ENCODE measurements around the gene KRT75.

The KRT75 gene

GRCh38 chr12:52444647-52445595 is 10.8 kb upstream of the KRT75 start:
- Mint-ChIP-seq H3K27me3 (peaks cover 54% of the 10 kb centered on the region), H3K4me1 (no peaks in the 10 kb centered on the region), H3K27ac (no peak overlapping the region), H3K4me3 (no peak overlapping the region), H3K9me3 (no peaks in the 10 kb centered on the region)
- DNase-seq, result no peak
- no peak for ATAC-seq

GRCh38 chr12:52443966-52444365 is 9.8 kb upstream of the KRT75 start:
- no peak for ATAC-seq
- peaks cover 53% of the 10 kb centered on the region for H3K27me3 Mint-ChIP-seq
- no peak overlapping the region for H3K27ac Mint-ChIP-seq
- DNase-seq, result no peak
- H3K9me3 Mint-ChIP-seq, result no peaks in the 10 kb centered on the region
- no peak overlapping the region for H3K4me3 Mint-ChIP-seq
- no peaks in the 10 kb centered on the region for H3K4me1 Mint-ChIP-seq

- peaks cover 43% of the 10 kb centered on the region for H3K27me3 Mint-ChIP-seq
- DNase-seq (no peak), ATAC-seq (no peak)
- no peak overlapping the region for H3K4me3 Mint-ChIP-seq
- H3K27ac Mint-ChIP-seq, result no peak overlapping the region
- no peaks in the 10 kb centered on the region for H3K9me3 Mint-ChIP-seq
- no peaks in the 10 kb centered on the region for H3K4me1 Mint-ChIP-seq
Measured at GRCh38 chr12:52442600-52443061, 8.5 kb upstream of the KRT75 start.

- no peaks in the 10 kb centered on the region for H3K4me1 Mint-ChIP-seq
- H3K9me3 Mint-ChIP-seq, result no peaks in the 10 kb centered on the region
- H3K27me3 Mint-ChIP-seq, result peaks cover 40% of the 10 kb centered on the region
- no peak for ATAC-seq
- H3K4me3 Mint-ChIP-seq, result no peak overlapping the region
- H3K27ac Mint-ChIP-seq, result no peak overlapping the region
- DNase-seq, result no peak
Measured at GRCh38 chr12:52441320-52441911, 7.2 kb upstream of the KRT75 start.

GRCh38 chr12:52440821-52441319 is 6.7 kb upstream of the KRT75 start:
- ATAC-seq, result no peak
- Mint-ChIP-seq H3K4me3 (no peak overlapping the region), H3K4me1 (no peaks in the 10 kb centered on the region), H3K27ac (no peak overlapping the region), H3K9me3 (no peaks in the 10 kb centered on the region), H3K27me3 (peaks cover 35% of the 10 kb centered on the region)
- DNase-seq, result no peak

- no peak for ATAC-seq
- H3K27me3 Mint-ChIP-seq, result peaks cover 34% of the 10 kb centered on the region
- H3K27ac Mint-ChIP-seq, result no peak overlapping the region
- H3K4me3 Mint-ChIP-seq, result no peak overlapping the region
- H3K9me3 Mint-ChIP-seq, result no peaks in the 10 kb centered on the region
- DNase-seq, result no peak
- H3K4me1 Mint-ChIP-seq, result no peaks in the 10 kb centered on the region
Measured at GRCh38 chr12:52439845-52440244, 5.7 kb upstream of the KRT75 start.

GRCh38 chr12:52439420-52439819 is 5.2 kb upstream of the KRT75 start:
- Mint-ChIP-seq H3K27me3 (peaks cover 34% of the 10 kb centered on the region), H3K4me3 (no peak overlapping the region), H3K4me1 (no peaks in the 10 kb centered on the region), H3K27ac (no peak overlapping the region), H3K9me3 (no peaks in the 10 kb centered on the region)
- no peak for ATAC-seq
- no peak for DNase-seq

- no peaks in the 10 kb centered on the region for H3K9me3 Mint-ChIP-seq
- DNase-seq, result no peak
- ATAC-seq, result no peak
- peaks cover 34% of the 10 kb centered on the region for H3K27me3 Mint-ChIP-seq
- no peaks in the 10 kb centered on the region for H3K4me1 Mint-ChIP-seq
- no peak overlapping the region for H3K27ac Mint-ChIP-seq
- no peak overlapping the region for H3K4me3 Mint-ChIP-seq
Measured at GRCh38 chr12:52438305-52439301, 4.4 kb upstream of the KRT75 start.

GRCh38 chr12:52437508-52437907 is 3.3 kb upstream of the KRT75 start:
- DNase-seq, result no peak
- Mint-ChIP-seq H3K27ac (no peak overlapping the region), H3K4me1 (no peaks in the 10 kb centered on the region), H3K9me3 (no peaks in the 10 kb centered on the region), H3K4me3 (no peak overlapping the region), H3K27me3 (peaks cover 30% of the 10 kb centered on the region)
- ATAC-seq, result no peak

- Mint-ChIP-seq H3K9me3 (no peaks in the 10 kb centered on the region), H3K4me1 (no peaks in the 10 kb centered on the region), H3K27me3 (peaks cover 25% of the 10 kb centered on the region), H3K27ac (peak overlapping the region in 1 of 2 donors; percentile 2), H3K4me3 (no peak overlapping the region)
- ATAC-seq, result no peak
- DNase-seq, result no peak
Measured at GRCh38 chr12:52436828-52437474, 2.8 kb upstream of the KRT75 start.

GRCh38 chr12:52436000-52436827 is 2.0 kb upstream of the KRT75 start:
- H3K4me1 Mint-ChIP-seq, result no peaks in the 10 kb centered on the region
- ATAC-seq, result no peak
- H3K27me3 Mint-ChIP-seq, result peaks cover 30% of the 10 kb centered on the region
- no peak overlapping the region for H3K4me3 Mint-ChIP-seq
- no peak for DNase-seq
- H3K27ac Mint-ChIP-seq, result no peak overlapping the region
- no peaks in the 10 kb centered on the region for H3K9me3 Mint-ChIP-seq

- H3K9me3 Mint-ChIP-seq, result no peaks in the 10 kb centered on the region
- ATAC-seq (no peak), DNase-seq (no peak)
- peaks cover 30% of the 10 kb centered on the region for H3K27me3 Mint-ChIP-seq
- H3K27ac Mint-ChIP-seq, result no peak overlapping the region
- H3K4me1 Mint-ChIP-seq, result no peaks in the 10 kb centered on the region
- H3K4me3 Mint-ChIP-seq, result no peak overlapping the region
Measured at GRCh38 chr12:52435659-52435999, 1.5 kb upstream of the KRT75 start.

- DNase-seq, result no peak
- Mint-ChIP-seq H3K4me1 (no peaks in the 10 kb centered on the region), H3K27me3 (peaks cover 31% of the 10 kb centered on the region), H3K4me3 (no peak overlapping the region), H3K9me3 (no peaks in the 10 kb centered on the region), H3K27ac (no peak overlapping the region)
- no peak for ATAC-seq
Measured at GRCh38 chr12:52434760-52435530, 774 bp upstream of the KRT75 start.

Measured in stimulated activated naive CD8-positive, alpha-beta T cell treated with anti-CD3 and anti-CD28 coated beads, Interleukin-15, amount 100 ng/mL, for 72 hours (primary cell).